ENCODE measurements around the gene EFCAB14.
"Not testable (repeated sequence)": the region's sequence is repeated elsewhere in the genome, so short reads cannot be mapped to it uniquely, and the experiment has no call there.

EFCAB14 gene

GRCh38 chr1:46721686-46722205, 2.8 kb upstream of the EFCAB14 start:
- DNase-seq = no peak

GRCh38 chr1:46721204-46721603, 2.3 kb upstream of the EFCAB14 start:
- no peak for DNase-seq

DNA sequence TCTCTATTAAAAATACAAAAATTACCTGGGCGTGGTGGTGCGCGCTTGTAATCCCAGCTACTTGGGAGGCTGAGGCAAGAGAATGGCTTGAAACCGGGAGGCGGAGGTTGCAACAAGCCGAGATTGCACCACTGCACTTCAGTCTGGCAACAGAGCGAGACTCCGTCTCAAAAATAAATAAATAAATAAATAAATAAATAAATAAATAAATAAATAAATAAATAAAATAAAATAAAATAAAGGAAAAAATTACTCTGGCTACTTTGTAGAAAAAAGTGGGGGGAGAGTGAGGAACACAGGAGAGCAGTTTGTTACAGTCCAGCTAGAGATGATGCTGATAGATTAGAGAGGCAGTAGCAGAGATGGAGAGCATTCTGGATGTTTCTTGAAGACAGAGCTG, 1.4 kb upstream of the EFCAB14 start:
- not testable (repeated sequence) for DNase-seq

DNA sequence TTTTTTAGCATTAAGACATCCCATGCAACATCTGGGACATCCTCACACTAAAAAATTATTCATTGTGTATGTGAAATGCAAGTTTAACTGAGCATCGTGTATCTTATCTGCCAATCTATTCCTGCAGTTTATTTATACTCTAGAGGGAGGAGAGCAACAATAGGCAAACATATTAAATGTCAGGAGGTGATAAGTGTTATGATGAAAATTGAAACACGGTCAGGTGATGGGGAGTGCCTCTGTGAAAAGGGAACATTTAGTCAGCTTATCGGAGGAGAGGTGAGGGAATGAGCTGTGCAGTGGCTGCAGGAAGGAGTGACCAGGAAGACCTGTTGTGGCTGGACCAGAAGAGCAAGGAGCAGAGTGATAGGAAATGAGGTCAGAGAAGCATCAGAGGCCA, 775 bp upstream of the EFCAB14 start:
- DNase-seq = no peak

- no peak for DNase-seq
Observed at GRCh38 chr1:46718340-46718726, 581 bp downstream of the EFCAB14 start.

DNA sequence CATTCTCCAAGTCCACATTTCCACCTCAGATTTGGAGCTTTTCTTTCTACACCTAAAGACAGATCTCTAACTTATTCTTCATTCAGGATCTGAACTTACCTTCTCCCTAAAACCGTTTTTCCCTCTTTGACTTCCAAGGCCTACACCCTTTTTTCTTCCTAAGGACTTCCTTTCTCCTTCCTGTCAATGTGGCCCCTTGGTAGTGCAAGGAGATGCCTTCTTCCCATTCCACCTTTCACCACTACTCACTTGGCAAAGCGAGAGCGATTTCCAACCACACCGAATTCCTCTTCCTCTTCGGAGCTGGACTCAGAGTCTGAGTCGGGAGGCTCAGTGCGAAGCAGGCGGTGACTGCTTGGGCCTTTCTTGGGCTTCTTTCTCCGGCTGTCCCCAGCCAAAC, 1.3 kb downstream of the EFCAB14 start:
- no peak for DNase-seq

DNA sequence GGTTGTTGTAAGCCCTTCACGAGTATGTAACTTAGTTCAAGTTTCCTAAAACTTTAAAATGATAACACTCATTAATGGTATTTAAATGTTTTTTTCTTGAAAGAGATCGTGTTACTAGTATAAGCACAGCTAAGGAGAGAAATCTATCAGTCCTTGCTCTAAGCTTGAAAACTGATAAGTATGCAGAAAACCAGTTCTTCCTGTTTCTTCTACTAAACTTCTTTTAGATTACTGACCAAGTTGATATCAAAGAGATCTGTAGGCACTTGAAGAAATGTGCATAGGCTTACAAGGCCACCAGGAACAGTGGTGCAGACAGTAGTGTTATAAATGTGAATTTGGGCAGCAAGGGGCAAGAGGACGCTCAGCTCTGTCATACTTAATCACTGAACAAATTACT, 3.9 kb downstream of the EFCAB14 start:
- no peak for DNase-seq

GRCh38 chr1:46708121-46708520, 10.8 kb downstream of the EFCAB14 start:
- DNase-seq = no peak

DNA sequence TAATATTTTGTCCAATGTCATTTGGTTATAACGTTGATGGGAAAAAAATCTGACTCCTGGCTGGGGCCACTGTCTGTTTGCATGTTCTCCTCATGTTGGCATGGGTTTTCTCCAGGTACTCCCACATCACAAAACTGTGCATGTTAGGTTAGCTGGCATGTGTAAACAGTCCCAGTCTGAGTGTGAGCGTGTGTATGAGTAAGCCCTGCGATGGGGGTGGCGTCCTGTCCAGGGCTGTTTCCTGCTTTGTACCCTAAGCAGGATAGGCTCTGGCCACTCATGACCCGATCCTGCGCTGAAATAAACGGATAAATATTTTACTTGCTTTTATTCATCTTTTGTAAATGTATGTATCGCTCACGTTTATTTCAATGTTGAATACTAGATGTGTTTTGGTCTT, 13.5 kb downstream of the EFCAB14 start:
- DNase-seq = no peak

- DNase-seq = no peak
Observed at GRCh38 chr1:46703927-46704641, 14.8 kb downstream of the EFCAB14 start.

GRCh38 chr1:46699666-46700065, 19.2 kb downstream of the EFCAB14 start:
- no peak for DNase-seq

DNA sequence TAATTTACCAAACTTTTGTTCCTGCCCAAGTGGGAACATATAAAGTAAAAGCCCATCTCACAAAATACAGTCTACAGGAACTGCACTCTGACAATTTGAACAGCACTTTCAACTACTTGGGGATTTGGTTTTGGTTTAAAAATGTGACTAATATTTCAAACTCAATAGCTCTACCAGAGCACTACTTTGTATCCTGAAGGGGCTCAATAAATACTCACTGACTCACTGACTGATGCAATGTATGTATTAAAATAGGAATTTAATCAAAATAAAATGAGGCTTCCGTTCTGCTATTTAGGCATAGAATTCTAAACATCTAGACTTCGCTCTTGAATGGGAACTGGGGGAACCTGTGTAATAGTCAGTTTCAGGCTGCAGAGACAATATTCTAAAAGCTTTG, 21.9 kb downstream of the EFCAB14 start:
- DNase-seq = no peak

DNA sequence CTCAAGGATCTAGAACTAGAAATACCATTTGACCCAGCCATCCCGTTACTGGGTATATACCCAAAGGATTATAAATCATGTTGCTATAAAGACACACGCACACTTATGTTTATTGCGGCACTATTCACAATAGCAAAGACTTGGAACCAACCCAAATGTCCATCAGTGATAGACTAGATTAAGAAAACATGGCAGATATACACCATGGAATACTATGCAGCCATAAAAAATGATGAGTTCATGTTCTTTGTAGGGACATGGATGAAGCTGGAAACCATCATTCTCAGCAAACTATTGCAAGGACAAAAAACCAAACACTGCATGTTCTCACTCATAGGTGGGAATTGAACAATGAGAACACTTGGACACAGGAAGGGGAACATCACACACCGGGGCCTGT, 24.2 kb downstream of the EFCAB14 start:
- DNase-seq = not testable (repeated sequence)

- no peak for DNase-seq
Observed at GRCh38 chr1:46692811-46693770, 25.8 kb downstream of the EFCAB14 start.

GRCh38 chr1:46691997-46692790, 26.7 kb downstream of the EFCAB14 start:
- no peak for DNase-seq

- no peak for DNase-seq
Observed at GRCh38 chr1:46690931-46691421, 27.9 kb downstream of the EFCAB14 start.

DNA sequence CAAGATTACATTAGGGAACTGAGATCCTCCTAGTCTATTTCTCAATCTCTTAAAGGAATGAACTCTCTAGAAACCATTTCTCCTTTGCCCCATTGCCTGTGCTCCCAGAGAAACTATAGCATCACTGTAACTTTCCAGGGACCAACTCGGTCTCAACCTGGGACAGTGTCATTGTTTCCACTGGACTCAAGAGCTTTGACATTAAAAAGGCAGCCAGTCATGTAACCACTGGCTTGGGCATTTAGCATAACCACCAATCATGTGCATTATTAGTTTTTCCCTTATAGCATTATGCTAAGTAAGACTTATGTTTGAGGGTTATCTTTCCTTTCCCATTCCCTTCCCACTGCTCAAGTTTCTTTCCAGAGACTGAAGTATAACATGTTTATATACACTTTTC, 29.0 kb downstream of the EFCAB14 start:
- no peak for DNase-seq

DNA sequence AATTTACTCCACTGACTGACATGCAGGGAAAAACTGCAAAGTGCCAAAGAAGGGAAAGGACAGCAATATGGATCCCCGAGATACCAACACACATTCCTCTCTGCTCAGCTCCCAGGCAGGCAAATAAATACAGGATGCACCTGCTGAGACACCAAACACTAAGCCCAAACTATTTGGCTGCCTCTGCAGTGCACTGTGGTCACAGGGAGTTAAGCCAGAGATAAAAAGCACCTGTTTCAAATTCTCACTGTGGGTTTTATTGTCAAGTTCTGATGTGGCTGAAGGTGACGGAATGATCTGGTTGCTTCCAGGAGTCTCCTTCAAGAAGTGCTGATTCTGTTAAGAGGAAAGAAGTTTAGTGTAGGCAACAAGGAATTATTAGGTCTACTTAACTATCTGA, 29.6 kb downstream of the EFCAB14 start:
- no peak for DNase-seq

- DNase-seq = no peak
Observed at GRCh38 chr1:46687921-46688509, 30.9 kb downstream of the EFCAB14 start.

GRCh38 chr1:46687093-46687659, 31.7 kb downstream of the EFCAB14 start:
- no peak for DNase-seq

DNA sequence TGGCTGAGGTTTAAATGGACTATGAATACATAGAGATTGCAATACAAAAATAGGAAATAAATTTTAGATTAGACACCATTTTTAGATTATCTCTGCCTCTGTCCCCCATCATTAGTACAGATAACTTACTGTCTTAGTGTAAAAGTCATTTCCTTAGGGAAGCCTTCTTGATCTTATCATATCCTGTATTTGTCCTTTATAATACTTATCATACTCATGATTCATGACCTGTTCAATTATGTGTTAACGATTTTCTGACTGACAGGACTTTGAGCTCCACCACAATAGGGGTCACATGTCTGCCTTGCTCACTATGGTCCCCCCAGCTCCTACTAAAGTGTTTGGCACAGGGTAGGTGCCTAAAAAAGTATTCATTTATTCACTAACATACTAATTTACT, 32.7 kb downstream of the EFCAB14 start:
- DNase-seq = no peak

DNA sequence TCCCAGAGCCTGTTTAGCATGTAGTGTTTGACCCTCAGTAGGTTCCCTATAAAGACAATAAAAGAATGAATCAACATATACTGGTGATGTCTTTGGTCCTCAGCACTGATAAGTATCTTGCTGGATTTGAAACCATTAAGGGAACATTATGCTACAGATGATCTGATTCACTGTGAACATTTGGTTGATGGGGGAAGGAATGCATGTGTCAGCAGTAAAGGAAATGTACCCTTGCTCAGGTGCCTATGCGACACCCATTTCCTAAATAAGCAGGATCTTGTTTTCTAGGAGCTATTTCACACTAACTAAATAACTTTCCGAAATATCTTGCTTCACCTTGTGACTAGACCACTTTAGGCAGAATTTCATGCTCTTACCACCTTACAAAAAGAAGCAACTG, 34.2 kb downstream of the EFCAB14 start:
- DNase-seq = no peak
